Skin epidermis (tissue), 12 donors: Measurements from ENCODE around the gene NPHP1.
A peak's percentile ranks its signal among the peaks of the same experiment; 100 is the strongest.
"Not testable (repeated sequence)": the region's sequence is repeated elsewhere in the genome, so short reads cannot be mapped to it uniquely, and the experiment has no call there.

Experiments
- H3K27ac ChIP-seq, 21 experiments: fragments of 200-600 bp; sonication (generic) in 11 of 21; one replicate each; pipeline ENCODE4 v1.5.0; 2020; ENCODE audit warnings: mild to moderate bottlenecking in 3 of 21, inconsistent platforms in 2 of 21, moderate library complexity in 2 of 21
- H3K4me3 ChIP-seq, 7 experiments: fragments of 200-600 bp; sonication (generic) in 2 of 7; one replicate each; pipeline ENCODE4 v1.5.0; 2020; ENCODE audit warnings: inconsistent platforms in 2 of 7, mild to moderate bottlenecking in 2 of 7, moderate library complexity in 1 of 7

Gene NPHP1

GRCh38 chr2:110143982-110144381 is 60.8 kb downstream of the NPHP1 start:
- Histone ChIP-seq H3K4me3 (no peak overlapping the region), H3K27ac (no peak overlapping the region)

GRCh38 chr2:110140401-110140800 is 64.4 kb downstream of the NPHP1 start:
- Histone ChIP-seq H3K27ac (no peak overlapping the region), H3K4me3 (no peak overlapping the region)

GRCh38 chr2:110134025-110134424 is 70.8 kb downstream of the NPHP1 start:
- H3K27ac ChIP-seq, result no peak overlapping the region
- H3K4me3 ChIP-seq, result no peak overlapping the region

- no peak overlapping the region for H3K4me3 ChIP-seq
Observed at GRCh38 chr2:110131166-110131565, 73.6 kb downstream of the NPHP1 start.

GRCh38 chr2:110130757-110131156 is 74.1 kb downstream of the NPHP1 start:
- no peak overlapping the region for H3K27ac ChIP-seq
- no peak overlapping the region for H3K4me3 ChIP-seq

More at GRCh38 chr2:110131166-110131565, 73.6 kb downstream of the NPHP1 start:
- H3K27ac ChIP-seq, result no peak overlapping the region

GRCh38 chr2:110126906-110127305 is 77.9 kb downstream of the NPHP1 start:
- no peak overlapping the region for H3K4me3 ChIP-seq
- H3K27ac ChIP-seq, result no peak overlapping the region

GRCh38 chr2:110126086-110126773 is 78.6 kb downstream of the NPHP1 start:
- Histone ChIP-seq H3K27ac (peak overlapping the region in 1 of 21 experiments; percentile 0), H3K4me3 (no peak overlapping the region)

- Histone ChIP-seq H3K4me3 (no peak overlapping the region), H3K27ac (peak overlapping the region in 5 of 21 experiments; percentile 10 to 54 (median 38))
Observed at GRCh38 chr2:110124939-110125691, 79.7 kb downstream of the NPHP1 start.

- H3K27ac ChIP-seq, result peak overlapping the region in 2 of 21 experiments; percentile 16 to 48
Observed at GRCh38 chr2:110124038-110124825, 80.6 kb downstream of the NPHP1 start.

GRCh38 chr2:110121592-110121991 is 83.2 kb downstream of the NPHP1 start:
- Histone ChIP-seq H3K4me3 (no peak overlapping the region), H3K27ac (no peak overlapping the region)

More at GRCh38 chr2:110124038-110124825, 80.6 kb downstream of the NPHP1 start:
- H3K4me3 ChIP-seq, result no peak overlapping the region

- Histone ChIP-seq H3K4me3 (no peak overlapping the region), H3K27ac (peak overlapping the region in 2 of 21 experiments; percentile 28 to 63)
Observed at GRCh38 chr2:110121052-110121334, 83.8 kb downstream of the NPHP1 start.

- no peak overlapping the region for H3K4me3 ChIP-seq
- H3K27ac ChIP-seq, result peak overlapping the region in 6 of 21 experiments; percentile 7 to 63 (median 24)
Observed at GRCh38 chr2:110120171-110121051, 84.4 kb downstream of the NPHP1 start.

- peak overlapping the region; percentile 27 to 50 (median 37) for H3K4me3 ChIP-seq
- H3K27ac ChIP-seq, result peak overlapping the region in 17 of 21 experiments; percentile 34 to 89 (median 74)
Observed at GRCh38 chr2:110116033-110116710, 88.6 kb downstream of the NPHP1 start.

GRCh38 chr2:110115291-110116032 is 89.4 kb downstream of the NPHP1 start, which contains the start of gene MALL:
TSS of gene MALL (minus strand) at chr2:110115822. CDS start at chr2:110115792, 30 bp downstream.
- Histone ChIP-seq H3K4me3 (peak within 1 kb of the TSS; percentile 27 to 50 (median 37)), H3K27ac (peak within 1 kb of the TSS; percentile 1 to 89 (median 74))

GRCh38 chr2:110114831-110115255 is 90.0 kb downstream of the NPHP1 start:
- H3K27ac ChIP-seq, result peak overlapping the region in 19 of 21 experiments; percentile 1 to 89 (median 74)
- H3K4me3 ChIP-seq, result peak overlapping the region; percentile 27 to 50 (median 37)

- H3K4me3 ChIP-seq, result peak overlapping the region; percentile 27 to 50 (median 37)
- peak overlapping the region in 15 of 21 experiments; percentile 28 to 89 (median 74) for H3K27ac ChIP-seq
Observed at GRCh38 chr2:110113961-110114591, 90.7 kb downstream of the NPHP1 start.

- not testable (repeated sequence) for H3K27ac ChIP-seq, H3K4me3 ChIP-seq
Observed at GRCh38 chr2:110108291-110108690, 96.5 kb downstream of the NPHP1 start.
